ENCODE data around the gene STK32A.

The STK32A gene

DNA sequence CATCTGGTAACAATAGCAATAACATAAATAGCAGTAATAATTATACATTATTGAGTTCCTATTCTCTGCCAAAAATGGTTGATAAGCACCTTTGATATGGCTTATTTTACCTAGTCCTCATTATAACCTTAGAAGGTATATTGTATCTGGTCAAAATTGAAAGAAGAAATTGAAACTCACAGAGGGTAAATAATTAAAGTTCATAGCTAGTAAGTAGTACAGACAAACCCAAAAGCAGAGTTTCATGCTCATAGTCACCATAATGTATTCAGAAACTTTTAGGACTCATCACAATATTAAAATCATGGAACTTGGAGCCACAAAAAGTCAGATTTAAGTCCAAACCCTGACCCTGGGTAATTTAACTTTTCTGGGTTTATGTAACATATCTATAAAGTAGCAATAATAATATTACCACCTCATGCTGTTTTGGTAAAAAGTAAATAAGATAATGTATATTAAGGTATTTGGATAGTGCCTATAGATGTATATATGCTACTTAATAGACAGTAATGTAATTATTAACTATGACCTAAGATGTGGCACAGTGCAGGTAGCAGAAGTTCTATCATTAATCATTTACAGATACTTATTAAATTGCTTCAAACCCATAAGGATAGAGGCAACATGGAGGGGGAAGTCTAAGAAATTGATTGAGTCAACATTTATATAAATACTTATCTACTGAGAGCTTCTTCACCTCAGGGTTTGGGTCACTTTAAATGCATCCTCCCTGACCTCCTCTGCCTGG is 32.4 kb downstream of the STK32A start:
- no peaks in the 10 kb centered on the region for H3K4me1 ChIP-seq (ENCODE audit: control insufficient read depth in 1 of 2, insufficient read depth in 1 of 2, low read depth in 1 of 2, low read length in 1 of 2)
- peaks cover 7% of the 10 kb centered on the region for H3K27me3 ChIP-seq
- TF ChIP-seq, protein P1, sequence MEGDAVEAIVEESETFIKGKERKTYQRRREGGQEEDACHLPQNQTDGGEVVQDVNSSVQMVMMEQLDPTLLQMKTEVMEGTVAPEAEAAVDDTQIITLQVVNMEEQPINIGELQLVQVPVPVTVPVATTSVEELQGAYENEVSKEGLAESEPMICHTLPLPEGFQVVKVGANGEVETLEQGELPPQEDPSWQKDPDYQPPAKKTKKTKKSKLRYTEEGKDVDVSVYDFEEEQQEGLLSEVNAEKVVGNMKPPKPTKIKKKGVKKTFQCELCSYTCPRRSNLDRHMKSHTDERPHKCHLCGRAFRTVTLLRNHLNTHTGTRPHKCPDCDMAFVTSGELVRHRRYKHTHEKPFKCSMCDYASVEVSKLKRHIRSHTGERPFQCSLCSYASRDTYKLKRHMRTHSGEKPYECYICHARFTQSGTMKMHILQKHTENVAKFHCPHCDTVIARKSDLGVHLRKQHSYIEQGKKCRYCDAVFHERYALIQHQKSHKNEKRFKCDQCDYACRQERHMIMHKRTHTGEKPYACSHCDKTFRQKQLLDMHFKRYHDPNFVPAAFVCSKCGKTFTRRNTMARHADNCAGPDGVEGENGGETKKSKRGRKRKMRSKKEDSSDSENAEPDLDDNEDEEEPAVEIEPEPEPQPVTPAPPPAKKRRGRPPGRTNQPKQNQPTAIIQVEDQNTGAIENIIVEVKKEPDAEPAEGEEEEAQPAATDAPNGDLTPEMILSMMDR (IDR thresholded peaks at IDR 0.05), result no peak
- H3K36me3 ChIP-seq, result no peaks in the 10 kb centered on the region
- no peak overlapping the region for H3K27ac ChIP-seq
- H3K4me3 ChIP-seq (ENCODE audit: low read depth in 1 of 2, low read length in 1 of 2), result no peak overlapping the region
- H3K9me3 ChIP-seq, result no peaks in the 10 kb centered on the region

DNA sequence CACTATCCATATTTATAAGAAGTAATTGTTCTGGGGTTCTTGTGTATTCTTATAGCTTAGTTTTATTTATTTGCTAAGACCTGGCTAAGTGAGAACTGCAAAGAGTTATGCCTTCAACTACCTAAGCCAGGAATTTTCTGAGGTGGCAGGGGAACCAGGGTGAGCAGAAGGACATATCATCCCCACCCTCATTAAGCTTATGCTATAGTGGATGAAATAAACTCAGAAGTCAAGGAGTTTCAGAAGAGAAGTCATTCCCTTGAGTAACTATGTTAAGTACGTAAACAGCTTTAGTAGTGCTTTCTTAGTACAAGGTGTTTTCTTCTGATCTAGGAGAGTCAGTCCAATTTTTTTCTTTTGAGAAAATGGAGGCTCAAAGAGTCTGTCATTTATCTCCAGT is 41.7 kb downstream of the STK32A start:
- H3K27ac ChIP-seq, result no peak overlapping the region
- H3K36me3 ChIP-seq, result no peaks in the 10 kb centered on the region
- TF ChIP-seq, protein P1 (IDR thresholded peaks at IDR 0.05), result no peak
- H3K4me3 ChIP-seq (ENCODE audit: low read depth in 1 of 2, low read length in 1 of 2), result no peak overlapping the region
- no peaks in the 10 kb centered on the region for H3K27me3 ChIP-seq
- no peaks in the 10 kb centered on the region for H3K9me3 ChIP-seq
- H3K4me1 ChIP-seq (ENCODE audit: control insufficient read depth in 1 of 2, insufficient read depth in 1 of 2, low read depth in 1 of 2, low read length in 1 of 2), result no peaks in the 10 kb centered on the region

DNA sequence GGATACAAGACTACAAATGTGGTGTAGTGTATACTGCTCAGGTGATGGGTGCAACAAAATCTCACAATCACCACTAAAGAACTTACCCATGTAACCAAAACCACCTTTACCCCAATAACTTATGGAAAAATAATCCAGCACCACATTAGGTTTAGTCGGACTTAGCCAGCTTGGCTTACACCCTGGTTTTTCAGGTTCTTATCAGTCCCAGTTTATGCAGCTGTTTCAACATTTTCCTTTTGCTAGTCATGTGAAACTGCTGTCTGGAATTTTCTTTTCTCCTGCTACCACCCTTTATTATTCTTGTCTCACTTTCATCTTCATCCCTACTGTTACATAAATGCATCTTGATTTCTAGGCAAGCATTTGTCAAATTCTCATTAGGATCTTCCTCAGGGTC is 51.5 kb downstream of the STK32A start:
- Histone ChIP-seq H3K36me3 (no peaks in the 10 kb centered on the region), H3K4me1 (ENCODE audit: control insufficient read depth in 1 of 2, insufficient read depth in 1 of 2, low read depth in 1 of 2, low read length in 1 of 2) (no peaks in the 10 kb centered on the region), H3K27me3 (no peaks in the 10 kb centered on the region), H3K9me3 (no peaks in the 10 kb centered on the region), H3K4me3 (ENCODE audit: low read depth in 1 of 2, low read length in 1 of 2) (no peak overlapping the region), H3K27ac (no peak overlapping the region)
- TF ChIP-seq, protein P1 (IDR thresholded peaks at IDR 0.05), result no peak

DNA sequence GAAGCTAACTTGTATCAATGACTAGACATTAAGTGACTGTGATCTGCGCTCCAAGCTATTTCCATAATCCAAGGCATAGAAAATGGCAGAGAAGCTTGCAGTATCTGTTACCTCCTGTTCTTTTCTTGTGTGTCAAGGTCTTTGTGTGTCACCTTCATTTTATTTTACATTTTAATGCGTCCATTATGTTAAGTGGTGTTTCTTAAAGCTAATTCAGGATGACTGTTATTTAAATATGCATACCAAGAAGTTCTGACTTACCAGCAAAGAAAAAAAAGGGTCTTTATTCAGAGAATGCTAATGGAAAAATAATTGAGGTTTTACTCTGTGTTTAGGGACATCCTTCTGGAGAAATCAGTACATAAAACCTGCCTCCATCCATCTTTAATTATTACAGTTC is 52.3 kb downstream of the STK32A start:
- Histone ChIP-seq H3K27me3 (no peaks in the 10 kb centered on the region), H3K9me3 (no peaks in the 10 kb centered on the region), H3K4me1 (ENCODE audit: control insufficient read depth in 1 of 2, insufficient read depth in 1 of 2, low read depth in 1 of 2, low read length in 1 of 2) (no peaks in the 10 kb centered on the region), H3K4me3 (ENCODE audit: low read depth in 1 of 2, low read length in 1 of 2) (no peak overlapping the region), H3K36me3 (no peaks in the 10 kb centered on the region), H3K27ac (no peak overlapping the region)
- TF ChIP-seq, protein P1 (IDR thresholded peaks at IDR 0.05), result no peak

DNA sequence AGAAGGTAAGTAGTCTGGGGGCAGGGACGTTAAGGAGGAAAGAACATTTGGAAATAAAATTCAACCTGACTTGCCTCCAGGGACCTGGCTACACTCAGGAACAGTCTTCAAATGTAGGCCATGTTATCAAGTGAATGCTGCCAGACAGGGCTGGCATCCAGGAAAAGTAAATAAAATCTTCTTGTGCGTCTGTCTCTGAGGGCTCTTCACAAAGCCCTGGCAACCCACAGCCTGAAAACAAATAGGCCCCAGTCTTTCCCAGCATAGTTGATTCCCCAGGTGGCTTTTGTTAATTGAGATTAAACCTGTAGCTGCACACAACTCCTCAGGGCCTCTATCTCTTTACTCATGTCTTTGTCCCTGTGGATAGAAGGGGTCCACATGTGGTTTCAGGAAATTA is 55.4 kb downstream of the STK32A start:
- Histone ChIP-seq H3K4me3 (ENCODE audit: low read depth in 1 of 2, low read length in 1 of 2) (no peak overlapping the region), H3K27me3 (no peaks in the 10 kb centered on the region), H3K27ac (no peak overlapping the region), H3K36me3 (no peaks in the 10 kb centered on the region), H3K4me1 (ENCODE audit: control insufficient read depth in 1 of 2, insufficient read depth in 1 of 2, low read depth in 1 of 2, low read length in 1 of 2) (no peaks in the 10 kb centered on the region), H3K9me3 (no peaks in the 10 kb centered on the region)
- TF ChIP-seq, protein P1 (IDR thresholded peaks at IDR 0.05), result no peak

All from neutrophil (primary cell).